Neutrophil (primary cell): Measurements from ENCODE around the gene PDLIM5.

ENCODE experiments used
- H3K27ac ChIP-seq: fragments of 200-600 bp; sonication (generic); 2 replicates; pipeline ENCODE4 v1.5.1; 2016; ENCODE audit warnings: mild to moderate bottlenecking, moderate library complexity
- H3K27me3 ChIP-seq: fragments of 200-600 bp; sonication (generic); 2 replicates; pipeline ENCODE4 v1.6.0; 2016; ENCODE audit warnings: mild to moderate bottlenecking
- H3K36me3 ChIP-seq: fragments of 200-600 bp; sonication (generic); 2 replicates; pipeline ENCODE4 v1.5.1; 2017
- H3K4me1 ChIP-seq, 2 experiments: fragments of 200-600 bp in 1 of 2; sonication (generic) in 1 of 2; 1 replicate in 1 of 2; 2 replicates in 1 of 2; pipeline versions ENCODE4 v1.5.1 to v1.6.1; 2013 to 2016; ENCODE audit warnings: low read depth in 1 of 2, low read length in 1 of 2, mild to moderate bottlenecking in 1 of 2, moderate library complexity in 1 of 2; ENCODE audit not compliant: control insufficient read depth in 1 of 2, insufficient read depth in 1 of 2
- H3K4me3 ChIP-seq, 2 experiments: fragments of 200-600 bp in 1 of 2; sonication (generic) in 1 of 2; 1 replicate in 1 of 2; 2 replicates in 1 of 2; pipeline ENCODE4 v1.5.1; 2013 to 2016; ENCODE audit warnings: low read depth in 1 of 2, low read length in 1 of 2, mild to moderate bottlenecking in 1 of 2, moderate library complexity in 1 of 2
- H3K9me3 ChIP-seq: fragments of 200-600 bp; sonication (generic); 2 replicates; pipeline ENCODE4 v1.5.1; 2016
- TF ChIP-seq, protein P1 (sequence below): fragments of 200-600 bp; sonication (generic); IDR thresholded peaks from 2 replicates; pipeline ENCODE4 v1.5.1; 2016; ENCODE audit warnings: antibody characterized with exemption

PDLIM5 gene

DNA sequence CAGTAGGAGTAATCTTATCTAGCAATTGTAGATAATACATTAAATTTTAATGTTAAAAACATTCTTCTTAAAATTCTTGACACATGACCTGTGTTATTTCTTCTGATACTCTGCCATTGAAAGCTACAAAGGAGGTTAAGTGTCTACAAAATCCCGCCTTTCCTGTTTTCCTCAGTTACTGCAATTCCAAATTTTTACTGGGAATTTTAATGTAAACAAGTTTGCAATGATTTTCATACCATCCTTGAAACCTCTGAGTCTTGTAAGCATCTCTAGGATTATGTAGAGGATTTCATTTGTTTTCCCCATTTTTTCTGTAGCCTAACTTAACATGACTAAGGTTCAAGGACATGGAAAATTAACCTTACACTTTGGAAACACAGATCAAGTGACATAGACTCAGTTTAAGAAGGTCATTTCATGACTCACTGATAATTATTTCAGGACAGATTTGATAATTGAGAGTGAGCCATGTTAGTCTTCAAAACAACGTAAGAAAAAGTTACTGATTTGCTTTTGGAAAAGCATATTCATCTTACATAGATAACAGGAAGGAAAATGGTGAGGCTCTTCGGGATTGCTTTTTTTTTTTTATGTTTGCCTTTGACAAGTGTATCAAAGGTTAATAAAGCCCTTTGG is 39.6 kb upstream of the PDLIM5 start:
- H3K27ac ChIP-seq = no peak overlapping the region
- no peaks in the 10 kb centered on the region for H3K9me3 ChIP-seq
- TF ChIP-seq, protein P1, sequence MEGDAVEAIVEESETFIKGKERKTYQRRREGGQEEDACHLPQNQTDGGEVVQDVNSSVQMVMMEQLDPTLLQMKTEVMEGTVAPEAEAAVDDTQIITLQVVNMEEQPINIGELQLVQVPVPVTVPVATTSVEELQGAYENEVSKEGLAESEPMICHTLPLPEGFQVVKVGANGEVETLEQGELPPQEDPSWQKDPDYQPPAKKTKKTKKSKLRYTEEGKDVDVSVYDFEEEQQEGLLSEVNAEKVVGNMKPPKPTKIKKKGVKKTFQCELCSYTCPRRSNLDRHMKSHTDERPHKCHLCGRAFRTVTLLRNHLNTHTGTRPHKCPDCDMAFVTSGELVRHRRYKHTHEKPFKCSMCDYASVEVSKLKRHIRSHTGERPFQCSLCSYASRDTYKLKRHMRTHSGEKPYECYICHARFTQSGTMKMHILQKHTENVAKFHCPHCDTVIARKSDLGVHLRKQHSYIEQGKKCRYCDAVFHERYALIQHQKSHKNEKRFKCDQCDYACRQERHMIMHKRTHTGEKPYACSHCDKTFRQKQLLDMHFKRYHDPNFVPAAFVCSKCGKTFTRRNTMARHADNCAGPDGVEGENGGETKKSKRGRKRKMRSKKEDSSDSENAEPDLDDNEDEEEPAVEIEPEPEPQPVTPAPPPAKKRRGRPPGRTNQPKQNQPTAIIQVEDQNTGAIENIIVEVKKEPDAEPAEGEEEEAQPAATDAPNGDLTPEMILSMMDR = no peak
- H3K27me3 ChIP-seq = no peaks in the 10 kb centered on the region
- no peak overlapping the region for H3K4me3 ChIP-seq
- H3K36me3 ChIP-seq = no peaks in the 10 kb centered on the region
- H3K4me1 ChIP-seq = no peaks in the 10 kb centered on the region

GRCh38 chr4:94412658-94413038 is 39.1 kb upstream of the PDLIM5 start:
- TF ChIP-seq, protein P1 = no peak
- H3K9me3 ChIP-seq = no peaks in the 10 kb centered on the region
- no peaks in the 10 kb centered on the region for H3K27me3 ChIP-seq
- no peaks in the 10 kb centered on the region for H3K36me3 ChIP-seq
- H3K27ac ChIP-seq = no peak overlapping the region
- H3K4me1 ChIP-seq = no peaks in the 10 kb centered on the region
- no peak overlapping the region for H3K4me3 ChIP-seq

- TF ChIP-seq, protein P1 = no peak
- Histone ChIP-seq H3K36me3 (no peaks in the 10 kb centered on the region), H3K27me3 (no peaks in the 10 kb centered on the region), H3K9me3 (no peaks in the 10 kb centered on the region), H3K4me3 (no peak overlapping the region), H3K4me1 (no peaks in the 10 kb centered on the region), H3K27ac (no peak overlapping the region)
Measured at GRCh38 chr4:94413085-94413840, 38.5 kb upstream of the PDLIM5 start.

- no peaks in the 10 kb centered on the region for H3K4me1 ChIP-seq
- H3K36me3 ChIP-seq = no peaks in the 10 kb centered on the region
- TF ChIP-seq, protein P1 = no peak
- H3K9me3 ChIP-seq = no peaks in the 10 kb centered on the region
- H3K4me3 ChIP-seq = no peak overlapping the region
- no peaks in the 10 kb centered on the region for H3K27me3 ChIP-seq
- H3K27ac ChIP-seq = no peak overlapping the region
Measured at GRCh38 chr4:94414907-94415306, 36.8 kb upstream of the PDLIM5 start.

DNA sequence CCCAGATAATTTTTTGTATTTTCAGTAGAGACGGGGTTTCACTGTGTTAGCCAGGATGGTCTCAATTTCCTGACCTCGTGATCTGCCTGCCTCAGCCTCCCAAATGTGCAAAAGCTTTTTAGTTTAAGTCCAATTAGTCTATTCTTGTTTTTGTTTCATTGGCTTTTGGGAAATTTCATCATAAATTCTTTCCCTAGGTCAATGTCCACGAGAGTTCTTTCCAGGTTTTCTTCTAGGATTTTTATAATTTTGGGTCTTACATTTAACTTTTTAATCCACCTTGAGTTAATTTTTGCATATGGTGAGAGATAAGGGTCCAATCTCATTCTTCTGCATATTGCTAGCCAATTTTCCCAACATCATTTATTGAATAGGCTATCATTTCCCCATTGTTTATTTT is 36.3 kb upstream of the PDLIM5 start:
- Histone ChIP-seq H3K27ac (no peak overlapping the region), H3K27me3 (no peaks in the 10 kb centered on the region), H3K4me1 (no peaks in the 10 kb centered on the region), H3K36me3 (no peaks in the 10 kb centered on the region), H3K4me3 (no peak overlapping the region), H3K9me3 (no peaks in the 10 kb centered on the region)
- TF ChIP-seq, protein P1 = no peak
